ENCODE measurements around the gene SLC22A23.

GRCh38 chr6:3380344-3381232 lies 76.3 kb downstream of the SLC22A23 start:
- TF ChIP-seq CTCF (IDR thresholded peaks at IDR 0.05) (no peak), POLR2A (IDR thresholded peaks at IDR 0.05) (no peak)
